HG03432 (cell line): ENCODE measurements around the gene ARVCF.
A peak's percentile ranks its signal among the peaks of the same experiment; 100 is the strongest.
"Not testable (repeated sequence)": the region's sequence is repeated elsewhere in the genome, so short reads cannot be mapped to it uniquely, and the experiment has no call there.

Source experiments
- ATAC-seq: cut with Tn5 transposase; IDR thresholded peaks from one replicate; pipeline ENCODE4 v1.9.1; 2021; ENCODE audit warnings: mild to moderate bottlenecking, moderate library complexity; ENCODE audit not compliant: unreplicated experiment

Gene ARVCF

DNA sequence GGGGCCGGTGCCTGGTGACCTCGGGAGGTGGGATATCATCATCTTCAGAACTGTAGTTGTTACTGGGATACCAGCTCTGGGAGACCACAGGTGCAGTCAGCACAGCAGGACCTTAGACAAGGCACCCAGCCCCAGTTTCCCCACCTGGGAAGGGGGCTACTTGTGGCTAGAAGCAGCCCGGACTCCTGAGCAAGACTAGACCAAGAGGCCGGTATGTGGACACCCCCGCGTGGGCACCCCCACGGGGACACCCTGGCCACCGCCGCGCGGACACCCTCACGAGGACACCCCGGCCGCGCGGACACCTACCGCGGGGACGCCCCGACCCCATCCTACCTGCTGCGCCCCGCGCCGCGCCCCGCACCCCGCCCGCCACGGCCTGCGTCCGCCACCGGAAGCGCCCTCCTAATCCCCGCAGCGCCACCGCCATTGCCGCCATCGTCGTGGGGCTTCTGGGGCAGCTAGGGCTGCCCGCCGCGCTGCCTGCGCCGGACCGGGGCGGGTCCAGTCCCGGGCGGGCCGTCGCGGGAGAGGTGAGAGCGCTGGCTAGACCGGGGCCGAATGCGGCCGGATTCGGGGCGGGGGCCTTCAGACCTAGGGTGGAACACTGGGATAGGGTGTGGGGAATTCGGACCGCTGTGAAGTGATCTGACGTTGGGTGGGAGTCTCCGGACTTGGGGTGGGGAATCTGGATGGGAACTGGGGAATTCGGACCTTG lies 75.1 kb downstream of the ARVCF start, which contains the start of the genes COMT and TXNRD2:
Gene COMT (plus strand): TSS at position 408 of the 718 bp plus-strand sequence. CDS start 20,755 bp downstream, outside the sequence.
Gene TXNRD2 (minus strand): TSS at position 454 of the 718 bp plus-strand sequence. CDS start 15 bp downstream, at position 439.
- ATAC-seq, result peak; percentile 62

GRCh38 chr22:19940536-19941364 lies 75.9 kb downstream of the ARVCF start:
- ATAC-seq, result no peak

DNA sequence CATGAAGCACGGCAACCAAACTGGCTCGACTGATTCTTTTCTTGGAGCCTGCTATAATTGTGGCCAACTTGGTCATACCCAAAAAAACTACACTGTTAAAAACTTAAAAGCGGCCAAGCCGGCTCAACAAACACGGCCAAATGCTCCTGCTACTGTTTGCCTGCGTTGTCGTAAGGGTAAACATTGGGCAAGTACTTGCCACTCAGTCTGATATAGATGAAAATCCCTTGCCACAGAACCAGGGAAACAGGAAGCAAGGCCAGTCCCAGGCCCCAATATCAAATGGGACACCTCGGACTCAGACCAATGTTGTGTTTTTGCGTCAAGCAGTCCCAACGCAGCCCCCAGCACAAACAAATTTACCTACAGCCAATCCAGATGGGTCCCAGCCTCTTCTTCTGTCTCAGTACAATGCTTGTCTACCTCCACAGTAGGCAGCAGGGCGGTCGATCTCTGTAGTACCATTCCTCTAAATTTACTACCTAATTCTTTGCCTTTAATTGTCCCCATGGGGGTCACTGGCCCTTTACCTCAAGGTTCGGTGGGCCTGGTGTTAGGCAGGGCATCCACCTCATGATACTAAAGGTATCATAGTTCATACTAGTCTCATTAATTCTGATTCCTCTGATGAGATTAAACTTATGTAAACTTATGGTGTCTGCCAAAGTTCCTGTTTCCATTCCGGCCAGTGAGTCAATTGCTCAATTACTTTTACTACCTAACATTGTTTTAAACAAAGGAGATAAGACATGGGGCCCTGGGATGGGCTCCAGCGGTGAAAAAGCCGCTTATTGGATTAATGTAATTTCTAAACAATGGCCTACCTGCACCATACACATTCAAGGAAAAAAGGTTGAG lies 78.8 kb downstream of the ARVCF start:
- no peak for ATAC-seq

GRCh38 chr22:19936513-19936912 lies 80.1 kb downstream of the ARVCF start:
- no peak for ATAC-seq

- not testable (repeated sequence) for ATAC-seq
These were observed 81.4 kb downstream of the ARVCF start for GRCh38 chr22:19935123-19935718.

- no peak for ATAC-seq
These were observed 83.0 kb downstream of the ARVCF start for GRCh38 chr22:19933341-19934241.

- no peak for ATAC-seq
These were observed 84.0 kb downstream of the ARVCF start for GRCh38 chr22:19932367-19933206.

GRCh38 chr22:19931514-19931913 lies 85.1 kb downstream of the ARVCF start:
- ATAC-seq, result no peak

DNA sequence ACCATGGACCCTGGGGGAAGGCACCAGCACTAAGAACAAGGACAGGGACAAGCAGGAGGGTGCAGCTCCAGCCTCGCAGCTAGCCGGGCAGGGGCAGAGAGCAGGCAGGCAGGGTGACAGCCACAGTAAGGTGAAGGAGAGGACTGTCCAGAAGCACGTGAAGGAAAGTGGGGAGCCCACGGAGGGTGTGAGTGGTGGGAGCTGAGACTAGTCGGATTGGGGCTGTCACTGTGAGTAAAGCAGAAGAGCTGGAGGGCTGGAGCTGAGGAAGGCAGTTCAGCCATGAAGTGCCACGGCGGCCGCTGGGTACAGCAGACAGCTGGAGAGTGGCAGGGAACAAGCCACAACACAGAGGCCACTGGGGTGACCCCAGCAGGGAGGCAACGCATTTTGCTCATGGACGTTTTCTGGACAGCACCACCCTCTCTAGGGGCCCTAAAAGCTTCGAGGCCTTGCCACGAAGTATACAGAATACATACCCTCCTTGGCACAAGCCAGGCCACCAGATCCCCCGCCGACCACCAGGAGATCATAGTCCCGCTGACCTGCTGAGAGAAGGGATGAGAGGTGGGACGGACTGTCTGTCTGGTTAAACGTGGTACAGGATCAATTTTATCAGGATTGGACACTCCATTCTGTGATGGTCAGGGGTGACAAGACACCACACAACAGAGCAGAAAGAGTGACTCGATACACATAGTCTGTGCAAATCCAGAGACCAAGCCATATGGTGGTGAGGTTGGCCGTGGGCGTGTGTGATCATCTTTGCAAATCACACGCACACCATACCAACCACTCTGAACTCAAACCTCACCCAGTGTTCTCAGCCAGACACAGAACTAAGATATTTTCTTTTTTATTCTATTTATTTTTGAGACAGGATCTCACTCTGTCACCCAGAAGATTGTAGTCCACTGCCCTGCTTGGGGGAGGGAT lies 85.8 kb downstream of the ARVCF start:
- no peak for ATAC-seq

DNA sequence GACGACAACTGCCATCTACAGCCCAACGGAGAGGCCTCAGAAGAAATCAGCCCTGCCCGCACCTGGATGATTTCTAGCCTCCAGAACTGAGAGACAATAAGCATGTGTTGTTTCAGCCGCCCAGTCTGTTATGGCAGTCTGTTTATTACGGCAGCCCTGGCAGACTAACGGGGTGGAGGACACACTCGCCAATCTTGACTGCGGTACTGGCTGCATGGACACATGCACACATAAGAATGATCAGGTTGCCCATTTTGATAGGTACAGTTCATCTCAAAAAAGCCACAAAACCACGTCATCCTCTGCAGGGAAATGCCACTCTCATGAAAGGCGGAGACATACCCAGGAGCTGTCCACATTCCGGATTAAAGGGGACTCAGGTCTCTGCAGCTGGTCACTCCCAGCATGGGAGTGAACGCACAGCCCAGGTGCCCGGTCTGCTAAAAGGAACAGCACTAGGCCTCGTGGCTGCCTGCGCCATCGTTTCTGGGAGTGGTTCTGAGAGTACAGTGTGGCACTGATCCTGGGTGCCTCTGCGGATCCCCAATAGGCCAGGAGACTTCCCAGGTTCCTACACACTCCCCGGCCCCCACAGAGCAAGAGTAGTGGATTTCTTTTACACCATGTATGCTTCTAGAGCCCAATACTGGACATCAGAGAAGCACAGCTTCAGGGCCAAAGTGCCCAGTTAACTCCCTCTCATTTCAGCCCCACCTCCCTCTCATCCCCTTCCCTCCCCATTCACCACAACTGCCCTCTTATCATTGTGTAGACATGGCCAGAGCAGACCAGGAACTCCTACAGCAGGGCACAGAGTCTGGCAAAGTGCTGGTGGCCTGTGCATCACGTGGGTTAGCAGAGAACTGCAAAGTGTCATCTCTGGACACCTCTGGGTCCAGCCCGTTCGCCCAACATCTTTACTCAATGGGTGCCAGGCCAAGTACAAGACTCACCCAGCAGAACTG lies 86.8 kb downstream of the ARVCF start:
- ATAC-seq, result no peak

- no peak for ATAC-seq
These were observed 88.4 kb downstream of the ARVCF start for GRCh38 chr22:19928207-19928606.

DNA sequence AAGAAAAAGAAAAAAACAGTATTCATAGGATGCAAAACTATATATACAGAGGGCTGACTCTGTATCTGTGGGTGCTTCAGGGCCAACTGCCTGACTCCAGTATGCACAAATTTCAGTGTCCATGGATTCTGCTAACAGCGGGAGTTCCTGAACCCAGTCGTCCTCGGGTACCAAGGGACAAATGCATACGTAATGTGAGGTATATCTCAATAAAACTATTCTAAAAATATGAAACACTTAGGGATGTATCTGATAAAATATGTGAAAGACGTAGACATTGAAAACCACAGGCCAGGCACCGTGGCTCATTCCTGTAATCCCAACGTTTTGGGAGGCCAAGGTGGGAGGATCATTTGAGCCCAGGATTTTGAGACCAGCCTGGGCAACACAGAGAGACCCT lies 88.9 kb downstream of the ARVCF start:
- no peak for ATAC-seq

- not testable (repeated sequence) for ATAC-seq
These were observed 90.6 kb downstream of the ARVCF start for GRCh38 chr22:19926028-19926427.

GRCh38 chr22:19923914-19924513 lies 92.6 kb downstream of the ARVCF start:
- ATAC-seq, result no peak

- ATAC-seq, result no peak
These were observed 95.0 kb downstream of the ARVCF start for GRCh38 chr22:19921544-19922081.
